ENCODE data around the gene ADAP1. TPM values are rescaled to one million over a fixed set of nuclear protein-coding genes. Genes with fewer than 3 reads are reported as not detected.
A peak's percentile ranks its signal among the peaks of the same experiment; 100 is the strongest.

ADAP1 gene
- total and polyA plus RNA-seq, 12 donors: 0.29 to 60.2 (median 9.3) TPM

DNA sequence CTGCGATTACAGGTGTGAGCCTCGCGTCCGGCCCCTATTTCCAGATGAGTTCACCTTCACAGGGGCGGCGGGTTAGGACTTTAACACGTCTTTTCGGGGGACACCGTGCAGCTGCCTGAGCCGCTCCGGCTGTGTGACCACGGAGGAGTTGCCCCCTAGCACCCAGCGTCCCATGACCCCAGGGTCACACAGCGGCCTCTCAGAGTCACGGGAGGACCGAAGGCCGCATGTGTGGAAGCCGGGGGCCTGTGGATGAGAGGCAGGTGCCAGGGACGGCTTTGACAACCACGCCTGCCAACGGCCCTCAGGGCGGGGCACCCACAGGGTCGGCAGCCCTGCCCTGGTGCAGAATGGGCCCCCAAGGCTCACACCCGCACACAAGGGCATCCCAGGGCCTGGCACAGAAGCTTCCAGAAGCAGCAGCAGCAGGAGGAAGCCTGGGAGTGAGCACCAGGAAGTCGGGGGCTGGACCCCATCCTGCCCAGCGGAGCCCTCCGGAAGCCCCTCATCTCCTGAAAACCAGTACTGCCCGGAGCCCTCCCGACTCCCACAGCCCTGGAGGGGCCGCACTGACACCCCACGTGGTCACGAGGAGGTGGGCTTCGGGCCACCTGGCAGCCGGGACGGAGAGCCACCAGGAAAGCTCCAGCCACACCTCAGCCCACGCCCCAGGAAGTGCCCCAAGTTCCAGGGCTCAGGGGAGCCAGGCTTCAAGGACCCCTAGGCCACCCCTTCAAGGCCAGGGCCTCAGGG, 32.7 kb downstream of the ADAP1 start:
- no peaks in the 10 kb centered on the region for H3K4me1 ChIP-seq (replicated peaks in 1 of 2)
- 60 to 78% (median 71%) methylated on average over 6 to 36 of the region's 36 CpGs for WGBS, 4 donors
- H3K4me3 ChIP-seq: no peak overlapping the region
- no peaks in the 10 kb centered on the region for H3K27me3 ChIP-seq
- no peaks in the 10 kb centered on the region for H3K9me3 ChIP-seq (replicated peaks in 1 of 3)
- no peak for TF ChIP-seq POLR2A (IDR thresholded peaks at IDR 0.05)
- TF ChIP-seq, protein P1, sequence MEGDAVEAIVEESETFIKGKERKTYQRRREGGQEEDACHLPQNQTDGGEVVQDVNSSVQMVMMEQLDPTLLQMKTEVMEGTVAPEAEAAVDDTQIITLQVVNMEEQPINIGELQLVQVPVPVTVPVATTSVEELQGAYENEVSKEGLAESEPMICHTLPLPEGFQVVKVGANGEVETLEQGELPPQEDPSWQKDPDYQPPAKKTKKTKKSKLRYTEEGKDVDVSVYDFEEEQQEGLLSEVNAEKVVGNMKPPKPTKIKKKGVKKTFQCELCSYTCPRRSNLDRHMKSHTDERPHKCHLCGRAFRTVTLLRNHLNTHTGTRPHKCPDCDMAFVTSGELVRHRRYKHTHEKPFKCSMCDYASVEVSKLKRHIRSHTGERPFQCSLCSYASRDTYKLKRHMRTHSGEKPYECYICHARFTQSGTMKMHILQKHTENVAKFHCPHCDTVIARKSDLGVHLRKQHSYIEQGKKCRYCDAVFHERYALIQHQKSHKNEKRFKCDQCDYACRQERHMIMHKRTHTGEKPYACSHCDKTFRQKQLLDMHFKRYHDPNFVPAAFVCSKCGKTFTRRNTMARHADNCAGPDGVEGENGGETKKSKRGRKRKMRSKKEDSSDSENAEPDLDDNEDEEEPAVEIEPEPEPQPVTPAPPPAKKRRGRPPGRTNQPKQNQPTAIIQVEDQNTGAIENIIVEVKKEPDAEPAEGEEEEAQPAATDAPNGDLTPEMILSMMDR (IDR thresholded peaks at IDR 0.05): no peak
- intact Hi-C loops (cut with DNase I): no loop called here
- H3K36me3 ChIP-seq (replicated peaks in 1 of 2): no peaks in the 10 kb centered on the region
- peak in 6 of 7 donors; percentile 5 to 47 (median 12) for DNase-seq
- no peak overlapping the region for H3K27ac ChIP-seq

DNA sequence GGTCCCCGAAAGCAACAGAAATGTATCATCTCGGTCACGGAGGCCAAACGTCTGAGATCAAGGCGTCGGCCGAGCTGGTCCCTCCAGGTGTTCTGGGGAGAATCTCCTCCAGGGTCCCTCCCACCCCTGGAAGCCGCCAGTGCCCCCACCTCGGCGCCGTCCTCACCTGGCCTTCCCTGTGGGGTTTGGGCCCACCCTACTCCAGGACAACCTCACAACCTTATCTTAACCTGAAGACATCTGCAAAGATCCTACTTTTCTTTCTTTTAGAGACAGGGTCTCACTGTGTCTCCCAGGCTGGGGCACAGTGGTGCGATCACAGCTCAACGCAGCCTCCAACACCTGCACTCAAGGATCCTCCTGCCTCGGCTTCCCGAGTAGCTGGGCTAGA, 33.4 kb downstream of the ADAP1 start:
- intact Hi-C loops (cut with DNase I): no loop called here
- peak in 5 of 7 donors; percentile 0 to 33 (median 7) for DNase-seq
- Histone ChIP-seq H3K4me3 (no peak overlapping the region), H3K4me1 (replicated peaks in 1 of 2) (no peaks in the 10 kb centered on the region), H3K36me3 (replicated peaks in 1 of 2) (no peaks in the 10 kb centered on the region), H3K9me3 (replicated peaks in 1 of 3) (no peaks in the 10 kb centered on the region), H3K27me3 (no peaks in the 10 kb centered on the region), H3K27ac (no peak overlapping the region)
- TF ChIP-seq POLR2A (IDR thresholded peaks at IDR 0.05): no peak
- TF ChIP-seq, protein P1 (IDR thresholded peaks at IDR 0.05): no peak
- 90 to 95% (median 92%) methylated on average over 15 of the region's 15 CpGs for WGBS, 4 donors

DNA sequence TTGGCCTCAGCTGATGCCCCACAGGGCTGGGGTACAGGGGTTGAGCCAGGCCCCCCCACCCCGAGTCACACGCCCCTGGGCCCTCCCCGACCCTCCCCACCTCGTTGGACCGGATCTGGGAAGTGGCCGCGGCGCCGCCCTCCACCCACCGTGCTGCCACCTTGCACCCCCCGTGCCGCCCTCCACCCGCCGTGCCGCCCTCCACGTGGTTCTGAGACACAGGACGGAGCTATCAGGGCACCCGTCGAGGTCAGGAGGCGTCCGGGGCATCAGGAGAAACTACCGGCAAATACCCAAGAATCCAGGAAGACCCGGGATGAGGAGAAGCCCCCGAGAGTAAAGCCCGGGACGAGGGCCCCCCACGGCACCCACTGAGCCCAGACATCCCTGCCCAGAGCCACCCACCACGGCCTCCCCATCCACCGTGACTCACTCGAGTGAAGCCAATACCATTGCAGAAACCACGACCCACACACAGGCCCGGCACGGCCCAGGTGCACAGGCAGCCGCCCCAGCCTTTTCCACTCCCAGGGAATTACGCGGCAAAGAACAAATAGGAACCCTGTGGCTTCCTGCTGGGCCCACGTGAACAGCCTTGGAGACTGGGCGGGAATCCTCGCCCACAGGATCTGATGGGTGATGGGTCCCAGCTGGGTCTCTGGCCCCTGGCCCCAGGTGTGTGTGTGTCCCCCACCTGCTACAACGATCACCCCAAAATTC, 34.0 kb downstream of the ADAP1 start:
- Histone ChIP-seq H3K9me3 (replicated peaks in 1 of 3) (no peaks in the 10 kb centered on the region), H3K4me1 (replicated peaks in 1 of 2) (no peaks in the 10 kb centered on the region), H3K27ac (no peak overlapping the region), H3K36me3 (replicated peaks in 1 of 2) (no peaks in the 10 kb centered on the region), H3K27me3 (no peaks in the 10 kb centered on the region), H3K4me3 (no peak overlapping the region)
- TF ChIP-seq, protein P1 (IDR thresholded peaks at IDR 0.05): no peak
- DNase-seq: peak in 6 of 7 donors; percentile 0 to 15 (median 10)
- intact Hi-C loops (cut with DNase I): no loop called here
- WGBS, 4 donors: 80 to 90% (median 85%) methylated on average over 11 to 40 of the region's 40 CpGs

DNA sequence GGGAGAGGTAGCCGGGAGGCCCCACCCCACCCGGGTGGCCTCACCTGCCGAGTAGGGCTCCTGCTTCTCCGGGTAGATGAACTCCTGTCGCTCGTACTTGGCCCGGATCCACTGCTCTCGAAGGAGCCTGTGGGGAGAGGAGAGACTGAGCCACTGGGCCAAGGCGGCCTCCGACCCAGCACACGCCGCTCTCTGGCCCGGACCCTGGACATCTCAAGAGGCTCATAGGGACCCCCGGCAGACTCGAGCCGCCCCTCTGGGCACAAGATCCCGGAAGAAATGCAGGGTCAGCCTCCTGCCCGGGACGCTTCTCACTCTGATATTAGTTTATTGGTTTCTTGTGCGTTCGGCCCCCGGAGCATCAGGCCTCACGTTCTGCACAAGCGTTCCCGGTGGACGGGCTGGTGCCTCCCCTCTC, 34.5 kb downstream of the ADAP1 start:
- Histone ChIP-seq H3K36me3 (replicated peaks in 1 of 2) (no peaks in the 10 kb centered on the region), H3K4me1 (replicated peaks in 1 of 2) (no peaks in the 10 kb centered on the region), H3K27me3 (no peaks in the 10 kb centered on the region), H3K4me3 (no peak overlapping the region), H3K27ac (no peak overlapping the region), H3K9me3 (replicated peaks in 1 of 3) (no peaks in the 10 kb centered on the region)
- 71 to 84% (median 77%) methylated on average over 8 to 26 of the region's 26 CpGs for WGBS, 4 donors
- TF ChIP-seq, protein P1 (IDR thresholded peaks at IDR 0.05): no peak
- no peak for TF ChIP-seq POLR2A (IDR thresholded peaks at IDR 0.05)
- intact Hi-C loops (cut with DNase I): no loop called here
- peak; percentile 0 to 29 (median 11) for DNase-seq

Data from adrenal gland (tissue), 12 donors.